Measurements from ENCODE around the gene GAS2L3. TPM values are rescaled to one million over a fixed set of nuclear protein-coding genes. Genes with fewer than 3 reads are reported as not detected.
"Not testable (repeated sequence)": the region's sequence is repeated elsewhere in the genome, so short reads cannot be mapped to it uniquely, and the experiment has no call there.

Gene GAS2L3
- total RNA-seq, 1 donor from 2014 or later = 15.1 TPM

DNA sequence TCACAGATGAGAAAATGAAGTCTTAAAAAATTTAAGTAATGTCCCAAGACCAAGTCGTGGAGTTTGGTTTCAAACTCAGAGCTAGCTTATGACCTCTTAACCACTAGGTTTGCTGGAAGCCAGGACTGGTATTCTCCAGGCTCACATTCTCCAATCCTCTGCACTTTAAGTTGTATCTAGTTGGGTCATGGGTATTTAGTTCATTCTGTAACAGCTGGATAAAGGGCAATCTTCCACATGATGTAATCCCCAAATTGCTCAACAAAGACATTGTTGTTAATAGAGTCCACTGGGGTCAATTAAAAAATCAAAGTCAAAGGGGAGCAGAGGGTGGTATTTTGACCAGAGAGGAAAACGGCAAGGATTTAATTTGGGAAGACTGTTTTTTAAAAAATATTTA is 17.8 kb upstream of the GAS2L3 start:
- H3K9me3 ChIP-seq = no peaks in the 10 kb centered on the region
- H3K4me3 ChIP-seq = no peak overlapping the region
- no peak overlapping the region for H3K27ac ChIP-seq
- intact Hi-C loops (cut with DNase I) = no loop called here
- H3K36me3 ChIP-seq = no peaks in the 10 kb centered on the region
- no peaks in the 10 kb centered on the region for H3K27me3 ChIP-seq
- DNase-seq = no peak
- TF ChIP-seq CTCF (IDR thresholded peaks at IDR 0.05) = no peak
- H3K4me1 ChIP-seq = peaks cover 7% of the 10 kb centered on the region
- peak; percentile 75 for ATAC-seq

GRCh38 chr12:100557357-100557756 is 16.1 kb upstream of the GAS2L3 start:
- ATAC-seq = no peak

GRCh38 chr12:100559261-100559660 is 14.2 kb upstream of the GAS2L3 start:
- H3K4me1 ChIP-seq; H3K9me3 ChIP-seq; H3K4me3 ChIP-seq; H3K36me3 ChIP-seq; intact Hi-C loops (cut with DNase I); H3K27ac ChIP-seq; H3K27me3 ChIP-seq; DNase-seq; ATAC-seq: not testable (repeated sequence)

More at GRCh38 chr12:100557357-100557756, 16.1 kb upstream of the GAS2L3 start:
- no peaks in the 10 kb centered on the region for H3K27me3 ChIP-seq
- TF ChIP-seq CTCF (IDR thresholded peaks at IDR 0.05) = no peak
- intact Hi-C loops (cut with DNase I) = no loop called here
- no peak overlapping the region for H3K4me3 ChIP-seq
- peaks cover 7% of the 10 kb centered on the region for H3K4me1 ChIP-seq
- H3K36me3 ChIP-seq = no peaks in the 10 kb centered on the region
- no peak for DNase-seq
- no peaks in the 10 kb centered on the region for H3K9me3 ChIP-seq
- no peak overlapping the region for H3K27ac ChIP-seq

DNA sequence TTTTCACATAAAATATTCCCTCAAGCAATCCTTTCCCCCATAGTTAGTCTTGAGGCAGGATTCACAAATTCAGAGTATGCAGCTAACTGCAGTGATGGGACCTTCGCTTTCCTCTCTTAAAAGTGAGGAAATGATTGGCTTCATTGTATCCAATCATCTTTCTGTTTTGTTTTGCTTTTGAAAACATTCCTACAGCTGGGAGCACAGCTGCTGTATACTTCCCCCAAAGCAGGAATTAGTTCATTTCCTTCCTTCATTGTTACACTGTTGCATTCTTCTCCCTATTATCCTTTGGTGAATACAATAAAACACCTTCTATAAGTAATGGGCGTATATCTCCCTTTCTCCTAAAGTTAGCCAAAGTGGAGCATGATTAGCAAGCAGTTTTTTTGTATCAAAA is 9.4 kb upstream of the GAS2L3 start:
- Histone ChIP-seq H3K9me3 (no peaks in the 10 kb centered on the region), H3K4me1 (no peaks in the 10 kb centered on the region), H3K36me3 (no peaks in the 10 kb centered on the region), H3K4me3 (no peak overlapping the region), H3K27ac (no peak overlapping the region), H3K27me3 (no peaks in the 10 kb centered on the region)
- ATAC-seq (no peak), DNase-seq (no peak)
- TF ChIP-seq CTCF (IDR thresholded peaks at IDR 0.05) = no peak
- intact Hi-C loops (cut with DNase I) = no loop called here

GRCh38 chr12:100564905-100565467 is 8.5 kb upstream of the GAS2L3 start:
- ATAC-seq (no peak), DNase-seq (no peak)
- Histone ChIP-seq H3K27me3 (no peaks in the 10 kb centered on the region), H3K4me1 (no peaks in the 10 kb centered on the region), H3K36me3 (no peaks in the 10 kb centered on the region), H3K4me3 (no peak overlapping the region), H3K27ac (no peak overlapping the region), H3K9me3 (no peaks in the 10 kb centered on the region)
- intact Hi-C loops (cut with DNase I) = no loop called here
- no peak for TF ChIP-seq CTCF (IDR thresholded peaks at IDR 0.05)

DNA sequence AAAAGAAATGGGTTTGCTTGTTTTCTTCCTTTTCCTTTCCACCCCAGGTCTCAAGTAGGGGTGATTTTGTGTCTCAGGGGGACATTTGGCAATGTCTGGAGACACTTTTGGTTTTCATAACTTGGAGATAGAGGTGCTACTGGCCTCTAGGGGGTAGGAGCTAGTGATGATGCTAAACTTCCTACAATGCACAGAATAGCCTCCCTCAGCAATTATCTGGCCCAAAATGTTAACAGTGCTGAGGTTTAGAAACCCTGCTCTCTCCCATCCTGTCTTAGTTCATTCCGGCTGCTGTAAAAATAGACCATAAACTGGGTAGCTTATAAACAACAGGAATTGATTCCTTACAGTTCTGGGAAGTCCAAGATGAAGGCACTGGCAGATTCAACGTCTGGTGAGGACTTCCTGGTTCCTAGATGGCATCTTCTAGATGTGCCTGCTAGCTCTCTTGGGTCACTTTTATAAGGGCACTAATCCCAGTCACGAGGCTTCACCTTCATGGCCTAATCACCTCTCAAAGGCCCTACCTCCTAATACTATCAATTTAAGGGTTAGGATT is 7.4 kb upstream of the GAS2L3 start:
- H3K27ac ChIP-seq = no peak overlapping the region
- H3K27me3 ChIP-seq = no peaks in the 10 kb centered on the region
- no peaks in the 10 kb centered on the region for H3K36me3 ChIP-seq
- no peak overlapping the region for H3K4me3 ChIP-seq
- no peaks in the 10 kb centered on the region for H3K4me1 ChIP-seq
- ATAC-seq (peak; percentile 19), DNase-seq (no peak)
- TF ChIP-seq CTCF (IDR thresholded peaks at IDR 0.05) = no peak
- no peaks in the 10 kb centered on the region for H3K9me3 ChIP-seq
- intact Hi-C loops (cut with DNase I) = no loop called here
